Psoas muscle (tissue), 8 donors: Measurements from ENCODE around the gene TEX35. TPM values are rescaled to one million over a fixed set of nuclear protein-coding genes. Genes with fewer than 3 reads are reported as not detected.

Experiments used
- ATAC-seq, 4 donors: fragments of 200-7000 bp; cut with Tn5 transposase; one replicate each; pipeline ENCODE4 v1.9.1; 2020; ENCODE audit warnings: moderate library complexity in 3 of 4, mild to moderate bottlenecking in 2 of 4
- DNase-seq, 2 donors: peaks; one replicate each; pipeline ENCODE4 v3.0.0-alpha.2; 2020
- H3K27ac ChIP-seq: fragments of 200-600 bp; one replicate; pipeline ENCODE4 v1.8.0; 2022
- H3K27me3 ChIP-seq, 3 donors: fragments of 200-600 bp in 1 of 3; one replicate each; pipeline versions ENCODE4 v1.6.1 to v1.8.0; 2013 to 2022; ENCODE audit warnings: low read length in 2 of 3, mild to moderate bottlenecking in 2 of 3, moderate library complexity in 1 of 3; ENCODE audit not compliant: insufficient read depth in 3 of 3
- H3K36me3 ChIP-seq, 2 donors: fragments of 200-600 bp in 1 of 2; one replicate each; pipeline versions ENCODE4 v1.6.1 to v1.8.0; 2013 to 2022; ENCODE audit warnings: low read depth in 1 of 2, mild to moderate bottlenecking in 1 of 2, moderate library complexity in 1 of 2; ENCODE audit not compliant: insufficient read depth in 1 of 2
- H3K4me1 ChIP-seq: fragments of 200-600 bp; one replicate; pipeline ENCODE4 v1.8.0; 2022
- H3K4me3 ChIP-seq: fragments of 200-600 bp; one replicate; pipeline ENCODE4 v1.8.0; 2022; ENCODE audit warnings: mild to moderate bottlenecking
- H3K9me3 ChIP-seq: fragments of 200-600 bp; one replicate; pipeline ENCODE4 v1.8.0; 2022
- WGBS, 3 donors: extraction: QIAGEN DNeasy Blood & Tissue Kit; methylation state at CpG; one replicate each; pipeline versions ENCODE4 v1.1.6 to v1.1.7; 2013; 5-methylcytosine and 5-hydroxymethylcytosine counted together
- intact Hi-C, 2 donors: fragments of 100-400 bp; cut with DNase I; formaldehyde crosslinking; loops; one replicate each; pipeline versions ENCODE4 v1.11.0 to v1.14.2; 2022
- polyA plus RNA-seq, 3 donors: library from polyadenylated mRNA; stranded (reverse); fragments of 200-250 nt; gene quantifications; one replicate each; pipeline ENCODE4 v1.2.3, GENCODE V29; 2013
- total RNA-seq, 4 donors: library from RNA; stranded (reverse); fragmentation: NEBNext Ultra II Directional in 2 of 4; extraction: Animal tissue kit (Norgen Biotek cat#: 25700) in 2 of 4; gene quantifications; one replicate each; pipeline versions ENCODE4 v1.2.1 to v1.2.4, GENCODE V29; 2021 to 2023
- TF ChIP-seq, protein P1 (sequence below): fragments of 200-600 bp; IDR thresholded peaks from one replicate; pipeline ENCODE4 v1.8.0; 2022; ENCODE audit warnings: antibody characterized with exemption
- donor health status: healthy with polysubstance abuse.
- donor health status: DM: no; HTN: no; CAD: no; lungs with moderate emphysema.
- donor health status: Bipolar disorder and iron deficiency.
- donor health status: healthy.
- donor health status: DM: yes; HTN: yes; CAD: no.
- donor health status: DM: no; HTN: no; CAD: no.
- donor health status: DM: no; HTN: no; CAD: no.
- donor health status: DM: yes; HTN: yes; CAD: no.

TEX35 gene
- total and polyA plus RNA-seq, 7 donors: not detected

DNA sequence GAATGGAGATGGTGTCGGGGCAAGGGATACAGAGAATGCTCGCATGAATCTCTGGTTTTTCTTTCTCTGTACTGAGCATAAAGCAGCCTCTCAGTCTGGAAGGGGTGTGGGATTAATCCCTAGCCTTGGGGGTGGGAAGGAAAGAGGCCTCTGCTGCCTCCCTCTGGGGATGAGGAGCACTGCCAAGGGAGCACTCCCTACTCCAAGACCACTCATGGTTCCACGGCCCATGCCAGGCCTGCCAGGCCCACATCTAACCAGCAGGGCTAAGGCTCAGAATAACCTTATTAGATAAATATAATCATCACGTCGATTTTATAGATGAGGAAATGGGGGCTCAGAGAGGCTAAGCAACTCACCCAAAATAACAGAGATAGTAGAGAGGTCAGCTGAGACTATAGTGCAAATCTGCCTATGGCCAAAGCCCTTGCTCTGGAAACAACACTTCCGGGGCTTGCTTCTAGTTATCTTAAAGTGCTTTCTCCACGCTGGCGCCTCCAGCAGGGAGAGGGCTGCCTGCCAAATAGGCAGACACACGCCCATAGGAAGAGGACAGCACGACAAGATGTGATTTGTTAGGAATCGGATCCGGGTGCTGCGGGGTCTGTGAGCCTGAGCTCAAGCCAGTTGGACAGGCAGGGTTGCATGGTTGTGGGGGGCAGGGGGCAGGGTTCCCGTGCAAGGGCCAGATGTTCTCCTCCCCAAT is 522 bp downstream of the TEX35 start:
- ATAC-seq (no peak), DNase-seq (no peak)
- intact Hi-C loops: no loop called here
- Histone ChIP-seq H3K27ac (no peak overlapping the region), H3K36me3 (no peaks in the 10 kb centered on the region), H3K27me3 (no peaks in the 10 kb centered on the region), H3K4me1 (no peaks in the 10 kb centered on the region), H3K4me3 (no peak overlapping the region), H3K9me3 (no peaks in the 10 kb centered on the region)
- WGBS, 3 donors: 53 to 64% (median 55%) methylated on average over 14 of the region's 14 CpGs
- TF ChIP-seq, protein P1, sequence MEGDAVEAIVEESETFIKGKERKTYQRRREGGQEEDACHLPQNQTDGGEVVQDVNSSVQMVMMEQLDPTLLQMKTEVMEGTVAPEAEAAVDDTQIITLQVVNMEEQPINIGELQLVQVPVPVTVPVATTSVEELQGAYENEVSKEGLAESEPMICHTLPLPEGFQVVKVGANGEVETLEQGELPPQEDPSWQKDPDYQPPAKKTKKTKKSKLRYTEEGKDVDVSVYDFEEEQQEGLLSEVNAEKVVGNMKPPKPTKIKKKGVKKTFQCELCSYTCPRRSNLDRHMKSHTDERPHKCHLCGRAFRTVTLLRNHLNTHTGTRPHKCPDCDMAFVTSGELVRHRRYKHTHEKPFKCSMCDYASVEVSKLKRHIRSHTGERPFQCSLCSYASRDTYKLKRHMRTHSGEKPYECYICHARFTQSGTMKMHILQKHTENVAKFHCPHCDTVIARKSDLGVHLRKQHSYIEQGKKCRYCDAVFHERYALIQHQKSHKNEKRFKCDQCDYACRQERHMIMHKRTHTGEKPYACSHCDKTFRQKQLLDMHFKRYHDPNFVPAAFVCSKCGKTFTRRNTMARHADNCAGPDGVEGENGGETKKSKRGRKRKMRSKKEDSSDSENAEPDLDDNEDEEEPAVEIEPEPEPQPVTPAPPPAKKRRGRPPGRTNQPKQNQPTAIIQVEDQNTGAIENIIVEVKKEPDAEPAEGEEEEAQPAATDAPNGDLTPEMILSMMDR: no peak

DNA sequence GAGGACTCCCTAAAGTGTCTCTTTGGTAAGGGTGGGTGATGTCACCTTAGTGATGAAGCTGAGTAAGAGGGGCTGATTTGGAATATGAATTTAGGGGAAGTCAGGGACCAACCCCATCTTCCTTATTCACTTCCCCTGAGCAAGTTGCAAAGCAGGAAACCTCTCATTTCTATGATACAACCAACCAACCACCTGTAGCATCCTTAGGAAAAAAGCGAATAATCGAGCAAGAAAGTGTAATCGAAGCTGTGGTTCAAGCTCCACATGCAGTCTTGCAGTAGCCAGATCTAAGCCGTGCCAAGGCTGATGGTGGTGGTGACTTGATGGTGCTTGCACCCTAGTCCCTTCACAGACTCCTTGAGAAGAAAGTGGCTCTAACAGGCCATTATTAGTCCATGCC is 3.2 kb downstream of the TEX35 start:
- ATAC-seq: no peak
- WGBS, 3 donors: 94 to 95% (median 94%) methylated on average over 4 of the region's 4 CpGs
- Histone ChIP-seq H3K4me3 (no peak overlapping the region), H3K9me3 (no peaks in the 10 kb centered on the region), H3K36me3 (no peaks in the 10 kb centered on the region), H3K27ac (no peak overlapping the region), H3K27me3 (no peaks in the 10 kb centered on the region), H3K4me1 (no peaks in the 10 kb centered on the region)
- TF ChIP-seq, protein P1: no peak
- intact Hi-C loops: no loop called here
- no peak for DNase-seq

DNA sequence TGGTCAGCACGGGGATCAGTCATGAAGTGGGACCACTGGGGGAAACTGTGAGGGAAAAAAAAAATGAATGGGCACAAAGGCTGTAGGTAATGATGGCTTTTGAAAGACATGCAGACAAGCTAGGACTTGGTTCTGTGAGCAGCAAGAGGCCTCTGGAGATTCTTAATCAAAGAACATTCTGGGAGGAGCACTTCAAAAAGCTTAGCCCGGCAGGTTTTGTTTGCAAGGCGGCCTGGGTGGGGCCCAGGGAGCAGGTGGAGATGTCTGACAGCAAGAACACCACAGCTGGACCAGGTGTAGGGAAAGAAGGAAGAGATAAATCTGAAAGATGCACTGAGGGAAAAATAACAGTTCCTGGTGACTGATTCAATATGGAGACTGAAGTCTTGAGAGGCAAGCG is 6.0 kb downstream of the TEX35 start:
- no peak overlapping the region for H3K4me3 ChIP-seq

DNA sequence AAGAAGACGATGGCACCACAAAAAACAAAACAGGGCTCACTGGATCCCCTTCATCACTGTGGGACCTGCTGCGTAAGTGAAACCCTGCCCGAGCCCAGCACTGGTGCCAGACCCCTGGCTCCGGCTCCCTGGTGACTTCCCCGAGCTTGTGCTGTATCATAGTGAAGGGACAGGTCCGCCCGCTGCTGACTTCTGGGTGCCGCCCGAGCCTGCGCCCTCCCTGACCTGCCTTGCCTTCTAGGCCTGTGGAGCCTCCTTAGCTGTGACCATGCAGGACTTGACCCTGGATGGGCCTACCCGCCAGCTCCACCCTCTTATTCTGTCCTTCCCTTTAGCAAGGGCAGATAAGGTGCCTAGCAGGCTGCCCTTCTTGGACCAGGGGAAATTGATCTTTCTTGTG is 7.9 kb downstream of the TEX35 start:
- intact Hi-C loops: no loop called here

More for the DNA sequence above, 6.0 kb downstream of the TEX35 start:
- Histone ChIP-seq H3K4me1 (no peaks in the 10 kb centered on the region), H3K36me3 (no peaks in the 10 kb centered on the region), H3K27me3 (no peaks in the 10 kb centered on the region), H3K27ac (no peak overlapping the region), H3K9me3 (no peaks in the 10 kb centered on the region)
- TF ChIP-seq, protein P1: no peak
- intact Hi-C loops: no loop called here
- ATAC-seq (no peak), DNase-seq (no peak)
- WGBS, 3 donors: 69 to 85% (median 79%) methylated on average over 4 of the region's 4 CpGs

More for the DNA sequence above, 7.9 kb downstream of the TEX35 start:
- no peaks in the 10 kb centered on the region for H3K9me3 ChIP-seq
- TF ChIP-seq, protein P1: no peak
- H3K4me1 ChIP-seq: no peaks in the 10 kb centered on the region
- H3K27ac ChIP-seq: no peak overlapping the region
- H3K36me3 ChIP-seq: no peaks in the 10 kb centered on the region
- ATAC-seq (no peak), DNase-seq (no peak)
- no peak overlapping the region for H3K4me3 ChIP-seq
- 94 to 96% (median 96%) methylated on average over 11 of the region's 11 CpGs for WGBS, 3 donors
- H3K27me3 ChIP-seq: no peaks in the 10 kb centered on the region
